Bronchial epithelial cell (primary cell): ENCODE results near the gene IRF2. TPM values are rescaled to one million over a fixed set of nuclear protein-coding genes. Genes with fewer than 3 reads are reported as not detected.
A peak's percentile ranks its signal among the peaks of the same experiment; 100 is the strongest.

Experiments used
- DNase-seq: peaks from one replicate; pipeline ENCODE4 v3.0.0-alpha.2; 2010; ENCODE audit warnings: low read depth
- FAIRE-seq: peaks from 2 replicates; lab custom pipeline; 2011; peaks lifted over from hg19 to GRCh38; lab: Jason Lieb, UNC
- H3K27me3 ChIP-seq: 2 replicates; pipeline ENCODE4 v1.5.1; 2011; ENCODE audit warnings: low read length; ENCODE audit not compliant: control insufficient read depth, insufficient read depth
- H3K36me3 ChIP-seq: 2 replicates; pipeline ENCODE4 v1.5.1; 2011; ENCODE audit warnings: low read length; ENCODE audit not compliant: control insufficient read depth, insufficient read depth
- H3K4me3 ChIP-seq: 2 replicates; pipeline ENCODE4 v1.5.1; 2011; ENCODE audit warnings: mild to moderate bottlenecking, low read depth, low read length, control low read depth
- CTCF ChIP-seq: IDR thresholded peaks from 2 replicates; pipeline ENCODE4 v1.5.1; 2011; ENCODE audit warnings: mild to moderate bottlenecking, moderate library complexity, low read length, control low read depth, inconsistent platforms; ENCODE audit not compliant: insufficient read depth, severe bottlenecking
- total RNA-seq: library from RNA; depleted of rRNA; stranded (reverse); fragments of >200 nt; gene quantifications from 2 replicates; pipeline ENCODE4 v1.2.1, GENCODE V29; 2014

Gene IRF2
- total RNA-seq, 1 donor from 2014 or later: 16.1 TPM

DNA sequence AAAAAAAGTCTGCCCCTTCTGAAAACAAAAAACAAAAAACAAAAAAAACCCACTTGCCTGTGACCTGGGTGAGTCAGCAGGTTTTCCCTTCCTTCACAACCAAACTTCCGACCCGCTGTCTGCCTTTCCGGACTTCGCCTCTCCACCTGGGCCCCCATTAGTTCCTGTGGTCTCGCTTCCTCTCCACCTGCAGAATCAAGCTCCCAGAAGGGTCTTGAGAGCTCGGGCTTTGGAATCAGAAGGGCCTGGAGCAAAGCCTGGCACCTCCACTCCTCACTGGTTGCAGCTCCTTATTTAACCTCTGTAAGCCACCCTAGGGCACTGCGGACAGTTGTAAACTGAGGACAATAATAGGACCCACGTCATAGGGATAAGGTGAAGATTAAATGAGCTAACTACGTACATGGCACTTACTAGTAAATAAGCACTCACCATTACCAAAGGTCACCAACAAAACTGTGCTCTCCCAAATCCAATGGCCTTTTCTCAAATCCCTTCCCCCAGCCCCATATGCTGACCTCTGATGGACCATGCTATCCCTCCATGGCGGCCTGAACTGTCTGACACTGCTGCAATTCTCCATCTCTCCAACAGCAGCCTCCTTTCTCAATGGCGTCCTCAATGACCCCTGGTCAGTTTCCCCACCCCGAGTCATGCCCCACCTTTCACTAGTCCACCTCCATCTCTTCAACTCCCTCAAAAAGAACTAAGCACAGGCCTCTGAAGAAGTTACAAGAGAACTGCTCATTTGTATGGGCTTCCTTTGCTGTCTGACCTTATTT is 64.2 kb downstream of the IRF2 start:
- peaks cover 5% of the 10 kb centered on the region for H3K36me3 ChIP-seq
- H3K27me3 ChIP-seq: no peaks in the 10 kb centered on the region
- DNase-seq (no peak), FAIRE-seq (no peak)
- TF ChIP-seq CTCF: no peak
- H3K4me3 ChIP-seq: no peak overlapping the region

GRCh38 chr4:184409502-184409901 is 64.8 kb downstream of the IRF2 start:
- no peak for DNase-seq
- Histone ChIP-seq H3K27me3 (no peaks in the 10 kb centered on the region), H3K36me3 (peaks cover 8% of the 10 kb centered on the region), H3K4me3 (no peak overlapping the region)
- FAIRE-seq: no peak
- TF ChIP-seq CTCF: no peak

- no peak for TF ChIP-seq CTCF
These were observed 65.7 kb downstream of the IRF2 start for GRCh38 chr4:184408684-184409081.

DNA sequence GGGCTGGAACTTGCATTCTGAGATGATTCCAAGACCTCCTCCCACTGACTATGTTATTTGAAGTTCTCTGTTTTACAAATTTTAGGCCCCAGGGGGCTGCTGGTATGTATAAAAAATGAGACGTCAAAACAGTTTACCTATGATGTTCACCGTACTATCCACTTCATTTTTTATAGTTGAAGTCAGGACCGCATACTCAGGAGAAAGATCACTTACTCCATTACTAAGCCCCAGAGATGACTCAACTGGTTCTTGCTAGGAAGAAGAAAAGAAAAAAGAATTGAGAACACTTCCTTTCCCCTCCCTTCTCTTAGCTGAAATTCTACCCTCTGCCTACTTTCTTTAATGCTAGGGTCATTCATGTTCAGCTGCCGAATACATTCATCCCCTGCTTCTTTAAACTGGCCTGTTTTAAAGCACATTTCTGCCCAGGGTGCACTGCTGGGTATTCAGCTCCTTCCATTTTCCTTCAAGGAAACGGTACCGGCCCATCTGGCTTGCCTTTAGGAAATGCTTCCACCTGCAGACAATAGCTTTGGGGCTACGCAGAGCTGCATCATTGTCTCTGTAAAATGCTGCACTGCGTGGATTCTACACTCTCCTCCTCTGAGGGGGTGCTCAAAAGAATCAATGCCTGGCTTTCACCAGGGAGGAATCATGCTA is 66.2 kb downstream of the IRF2 start:
- Histone ChIP-seq H3K36me3 (peaks cover 6% of the 10 kb centered on the region), H3K4me3 (no peak overlapping the region), H3K27me3 (no peaks in the 10 kb centered on the region)
- FAIRE-seq: no peak
- DNase-seq: peak; percentile 87
- TF ChIP-seq CTCF: no peak

More at GRCh38 chr4:184408684-184409081, 65.7 kb downstream of the IRF2 start:
- Histone ChIP-seq H3K4me3 (no peak overlapping the region), H3K27me3 (no peaks in the 10 kb centered on the region), H3K36me3 (peaks cover 6% of the 10 kb centered on the region)
- FAIRE-seq: no peak
- DNase-seq: no peak

DNA sequence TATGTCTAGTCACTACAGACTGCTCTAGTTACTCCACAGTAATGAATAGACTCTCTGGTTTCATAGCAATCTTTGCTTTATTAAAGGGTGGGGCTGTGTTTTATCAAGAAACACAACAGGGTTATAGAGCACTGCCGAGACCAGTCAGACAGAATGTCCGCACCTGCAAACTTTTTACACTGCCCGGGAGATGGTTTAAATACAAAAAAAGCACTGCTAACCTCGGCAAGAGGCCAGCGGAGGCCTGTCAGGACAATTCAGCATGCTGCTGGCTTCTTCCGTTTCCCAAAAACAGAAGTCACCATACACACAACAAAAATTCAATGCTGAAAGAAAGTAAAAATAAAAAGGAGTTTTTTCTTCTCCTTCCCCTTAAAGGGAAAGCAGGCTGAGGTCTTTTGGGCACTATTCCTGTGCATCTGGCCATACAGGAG is 67.4 kb downstream of the IRF2 start:
- no peak for TF ChIP-seq CTCF
- no peaks in the 10 kb centered on the region for H3K27me3 ChIP-seq
- DNase-seq (peak; percentile 67), FAIRE-seq (no peak)
- no peak overlapping the region for H3K4me3 ChIP-seq
- H3K36me3 ChIP-seq: peaks cover 7% of the 10 kb centered on the region
